Measurements from ENCODE around the gene TTYH1. TPM values are rescaled to one million over a fixed set of nuclear protein-coding genes. Genes with fewer than 3 reads are reported as not detected.

The TTYH1 gene
- total RNA-seq, 1 donor from 2014 or later, result not detected

GRCh38 chr19:54391589-54392061 is 23.6 kb upstream of the TTYH1 start:
- DNase-seq (ENCODE audit: extremely low read depth, low read depth, low spot score), result no peak

- no peak for DNase-seq (ENCODE audit: extremely low read depth, low read depth, low spot score)
Observed at GRCh38 chr19:54392105-54392504, 23.2 kb upstream of the TTYH1 start.

- DNase-seq (ENCODE audit: extremely low read depth, low read depth, low spot score), result no peak
Observed at GRCh38 chr19:54393381-54393780, 21.9 kb upstream of the TTYH1 start.

- DNase-seq (ENCODE audit: extremely low read depth, low read depth, low spot score), result no peak
Observed at GRCh38 chr19:54395685-54396084, 19.6 kb upstream of the TTYH1 start.

- no peak for DNase-seq (ENCODE audit: extremely low read depth, low read depth, low spot score)
Observed at GRCh38 chr19:54399189-54399588, 16.1 kb upstream of the TTYH1 start.

- no peak for DNase-seq (ENCODE audit: extremely low read depth, low read depth, low spot score)
Observed at GRCh38 chr19:54400913-54401312, 14.4 kb upstream of the TTYH1 start.

- no peak for DNase-seq (ENCODE audit: extremely low read depth, low read depth, low spot score)
Observed at GRCh38 chr19:54403054-54403453, 12.2 kb upstream of the TTYH1 start.

GRCh38 chr19:54405628-54406027 is 9.6 kb upstream of the TTYH1 start:
- no peak for DNase-seq (ENCODE audit: extremely low read depth, low read depth, low spot score)

GRCh38 chr19:54407780-54408179 is 7.5 kb upstream of the TTYH1 start:
- DNase-seq (ENCODE audit: extremely low read depth, low read depth, low spot score), result no peak

- DNase-seq (ENCODE audit: extremely low read depth, low read depth, low spot score), result no peak
Observed at GRCh38 chr19:54408456-54409026, 6.7 kb upstream of the TTYH1 start.

GRCh38 chr19:54411033-54411432 is 4.2 kb upstream of the TTYH1 start:
- no peak for DNase-seq (ENCODE audit: extremely low read depth, low read depth, low spot score)

- DNase-seq (ENCODE audit: extremely low read depth, low read depth, low spot score), result no peak
Observed at GRCh38 chr19:54412877-54413276, 2.4 kb upstream of the TTYH1 start.

GRCh38 chr19:54414156-54414555 is 1.1 kb upstream of the TTYH1 start:
- no peak for DNase-seq (ENCODE audit: extremely low read depth, low read depth, low spot score)

GRCh38 chr19:54415901-54416673 is 823 bp downstream of the TTYH1 start:
- DNase-seq (ENCODE audit: extremely low read depth, low read depth, low spot score), result no peak

GRCh38 chr19:54416695-54417491 is 1.6 kb downstream of the TTYH1 start:
- no peak for DNase-seq (ENCODE audit: extremely low read depth, low read depth, low spot score)

- DNase-seq (ENCODE audit: extremely low read depth, low read depth, low spot score), result no peak
Observed at GRCh38 chr19:54418030-54418929, 3.0 kb downstream of the TTYH1 start.

- DNase-seq (ENCODE audit: extremely low read depth, low read depth, low spot score), result no peak
Observed at GRCh38 chr19:54418930-54419800, 3.9 kb downstream of the TTYH1 start.

GRCh38 chr19:54420068-54420382 is 4.8 kb downstream of the TTYH1 start:
- no peak for DNase-seq (ENCODE audit: extremely low read depth, low read depth, low spot score)

GRCh38 chr19:54420383-54421168 is 5.3 kb downstream of the TTYH1 start:
- DNase-seq (ENCODE audit: extremely low read depth, low read depth, low spot score), result no peak
